IMR-90 (cell line): ENCODE results near the gene GTF2A1L. TPM values are rescaled to one million over a fixed set of nuclear protein-coding genes. Genes with fewer than 3 reads are reported as not detected.

Experiments
- ATAC-seq: fragments of 200-7000 bp; cut with Tn5 transposase; 2 replicates; pipeline ENCODE4 v1.9.1; 2020; ENCODE audit warnings: low read depth, mild to moderate bottlenecking, moderate library complexity
- BruUV-seq: library from RNA; stranded (reverse); fragments of 400-500 nt; replicated peaks from 2 replicates; lab custom pipeline; 2021; lab: Mats Ljungman, UMichigan
- CTCF ChIA-PET: fragments of 300-600 bp; formaldehyde crosslinking; extraction: SDS; loops from one replicate; lab custom pipeline; 2021; ENCODE audit warnings: antibody characterized with exemption; lab: Yijun Ruan, JAX
- POLR2A ChIA-PET: fragments of 300-600 bp; sonication (Branson Sonifier 250); formaldehyde crosslinking; loops from one replicate; lab custom pipeline; 2022; ENCODE audit warnings: antibody characterized with exemption; ENCODE audit not compliant: unreplicated experiment; lab: Charles Lee
- DNase-seq: peaks from one replicate; pipeline ENCODE4 v3.0.0; 2013
- H2AFZ ChIP-seq: replicated peaks from 2 replicates; pipeline ENCODE3; 2013; ENCODE audit warnings: low read length, mild to moderate bottlenecking; ENCODE audit not compliant: poor library complexity
- H2AK5ac ChIP-seq: 2 replicates; pipeline ENCODE4 v1.6.1; 2013; ENCODE audit warnings: low read depth, low read length, inconsistent platforms
- H2AK9ac ChIP-seq: replicated peaks from 2 replicates; pipeline ENCODE3; 2013; ENCODE audit warnings: mild to moderate bottlenecking, low read depth, low read length, moderate library complexity; ENCODE audit not compliant: poor library complexity
- H2BK120ac ChIP-seq: 2 replicates; pipeline ENCODE4 v1.6.1; 2013; ENCODE audit warnings: low read depth, low read length, inconsistent platforms
- H2BK15ac ChIP-seq: 3 replicates; pipeline ENCODE4 v1.6.1; 2013; ENCODE audit warnings: low read depth, low read length, inconsistent platforms
- H2BK20ac ChIP-seq: 2 replicates; pipeline ENCODE4 v1.6.1; 2013; ENCODE audit warnings: low read depth, mild to moderate bottlenecking, inconsistent platforms, low read length, moderate library complexity
- H2BK5ac ChIP-seq: 2 replicates; pipeline ENCODE4 v1.6.1; 2013; ENCODE audit warnings: mild to moderate bottlenecking, low read depth, low read length, inconsistent platforms; ENCODE audit not compliant: poor library complexity, severe bottlenecking
- H3K14ac ChIP-seq: replicated peaks from 2 replicates; pipeline ENCODE4 v1.6.1; 2013; ENCODE audit warnings: low read depth, low read length, inconsistent platforms
- H3K18ac ChIP-seq: 2 replicates; pipeline ENCODE4 v1.6.1; 2013; ENCODE audit warnings: low read depth, low read length, control low read depth
- H3K23ac ChIP-seq: 2 replicates; pipeline ENCODE4 v1.6.1; 2013; ENCODE audit warnings: low read depth, low read length, inconsistent platforms
- H3K27ac ChIP-seq: 2 replicates; pipeline ENCODE4 v1.5.1; 2013; ENCODE audit warnings: mild to moderate bottlenecking, control low read depth, low read length; ENCODE audit not compliant: insufficient read depth
- H3K27me3 ChIP-seq: 2 replicates; pipeline ENCODE4 v1.6.1; 2013; ENCODE audit warnings: low read length; ENCODE audit not compliant: control insufficient read depth, insufficient read depth
- H3K36me3 ChIP-seq: 2 replicates; pipeline ENCODE4 v1.6.1; 2013; ENCODE audit warnings: low read length, mixed read lengths; ENCODE audit not compliant: control insufficient read depth, insufficient read depth
- H3K4ac ChIP-seq: 2 replicates; pipeline ENCODE4 v1.6.1; 2013; ENCODE audit warnings: low read depth, low read length, inconsistent platforms
- H3K4me1 ChIP-seq: 2 replicates; pipeline ENCODE4 v1.6.1; 2013; ENCODE audit warnings: low read length, mixed read lengths; ENCODE audit not compliant: control insufficient read depth, insufficient read depth
- H3K4me2 ChIP-seq: 2 replicates; pipeline ENCODE4 v1.6.1; 2013; ENCODE audit warnings: low read depth, mild to moderate bottlenecking, control low read depth, low read length, moderate library complexity
- H3K4me3 ChIP-seq: 2 replicates; pipeline ENCODE4 v1.5.1; 2013; ENCODE audit warnings: low read depth, mild to moderate bottlenecking, control low read depth, low read length, moderate library complexity; ENCODE audit not compliant: insufficient read depth
- H3K56ac ChIP-seq: 2 replicates; pipeline ENCODE4 v1.6.1; 2013; ENCODE audit warnings: low read length, inconsistent platforms; ENCODE audit not compliant: insufficient read depth; ENCODE audit errors: extremely low read depth
- H3K79me1 ChIP-seq, 2 experiments: 2 replicates each; pipeline ENCODE4 v1.6.1; 2013; ENCODE audit warnings: low read length in 2 of 2, inconsistent platforms in 1 of 2, low read depth in 1 of 2
- H3K9ac ChIP-seq: 2 replicates; pipeline ENCODE4 v1.6.1; 2013; ENCODE audit warnings: low read depth, low read length, control low read depth
- H3K9me1 ChIP-seq: 2 replicates; pipeline ENCODE4 v1.6.1; 2013; ENCODE audit warnings: low read length, inconsistent platforms; ENCODE audit not compliant: insufficient read depth
- H3K9me3 ChIP-seq: 2 replicates; pipeline ENCODE4 v1.6.1; 2013; ENCODE audit warnings: low read length; ENCODE audit not compliant: control insufficient read depth, insufficient read depth
- H4K20me1 ChIP-seq: 2 replicates; pipeline ENCODE4 v1.6.1; 2013; ENCODE audit warnings: low read length, inconsistent platforms; ENCODE audit not compliant: insufficient read depth
- H4K5ac ChIP-seq: 2 replicates; pipeline ENCODE4 v1.6.1; 2013; ENCODE audit warnings: mild to moderate bottlenecking, low read depth, low read length, control low read depth
- H4K8ac ChIP-seq, 2 experiments: 2 replicates each; pipeline ENCODE4 v1.6.1; 2013; ENCODE audit warnings: low read depth in 2 of 2, low read length in 2 of 2, control low read depth in 1 of 2, inconsistent platforms in 1 of 2
- H4K91ac ChIP-seq: 2 replicates; pipeline ENCODE4 v1.6.1; 2013; ENCODE audit warnings: low read depth, low read length, inconsistent platforms; ENCODE audit not compliant: insufficient read depth
- BHLHE40 ChIP-seq: fragments of 150-350 bp; IDR thresholded peaks from 2 replicates; pipeline ENCODE4 v1.6.1; 2016; ENCODE audit warnings: mild to moderate bottlenecking, low read depth, low read length
- CEBPB ChIP-seq: IDR thresholded peaks from 2 replicates; pipeline ENCODE4 v1.6.1; 2012; ENCODE audit warnings: low read depth, low read length, improper control_type of control experiment
- CHD1 ChIP-seq: IDR thresholded peaks from 2 replicates; pipeline ENCODE4 v1.6.1; 2012; ENCODE audit warnings: low read depth, low read length, improper control_type of control experiment
- FOS ChIP-seq: fragments of 150-350 bp; IDR thresholded peaks from 2 replicates; pipeline ENCODE4 v1.6.1; 2016; ENCODE audit warnings: low read depth, low read length
- MXI1 ChIP-seq: IDR thresholded peaks from 2 replicates; pipeline ENCODE4 v1.6.1; 2012; ENCODE audit warnings: low read depth, mild to moderate bottlenecking, low read length, moderate library complexity, borderline replicate concordance
- NFE2L2 ChIP-seq: fragments of 150-350 bp; IDR thresholded peaks from 2 replicates; pipeline ENCODE4 v1.6.1; 2016; ENCODE audit warnings: low read depth, mild to moderate bottlenecking, low read length
- POLR2A ChIP-seq: IDR thresholded peaks from 2 replicates; pipeline ENCODE4 v1.6.1; 2012; ENCODE audit warnings: mild to moderate bottlenecking, low read depth, low read length
- RAD21 ChIP-seq: IDR thresholded peaks from 2 replicates; pipeline ENCODE4 v1.6.1; 2012; ENCODE audit warnings: low read length, improper control_type of control experiment
- RCOR1 ChIP-seq: IDR thresholded peaks from 2 replicates; pipeline ENCODE4 v1.6.1; 2012; ENCODE audit warnings: mild to moderate bottlenecking, low read length, improper control_type of control experiment; ENCODE audit not compliant: insufficient replicate concordance
- RFX5 ChIP-seq: IDR thresholded peaks from 2 replicates; pipeline ENCODE4 v1.8.0; 2012; ENCODE audit warnings: low read depth, mild to moderate bottlenecking, low read length, moderate library complexity
- WGBS, 2 experiments: methylation state at CpG; one replicate each; pipeline versions ENCODE4 v1.1.5 to v1.1.7; 2013; ENCODE audit warnings: missing lambda C conversion rate in 2 of 2; ENCODE audit not compliant: insufficient read length in 1 of 2; ENCODE audit errors: extremely low coverage in 2 of 2; 5-methylcytosine and 5-hydroxymethylcytosine counted together
- dilution Hi-C: fragments of 300-500 bp; cut with HindIII; formaldehyde crosslinking; loops from one replicate; pipeline ENCODE4 v1.14.3; 2018; ENCODE audit warnings: low sequenced_read_pairs; ENCODE audit not compliant: unreplicated experiment
- in situ Hi-C: fragments of 300-500 bp; cut with MboI; formaldehyde crosslinking; loops from 3 replicates; pipeline ENCODE4 v1.14.3; 2019; ENCODE audit warnings: low sequenced_read_pairs, inconsistent platforms, mixed read lengths
- intact Hi-C: fragments of 100-400 bp; cut with micrococcal nuclease; formaldehyde crosslinking; loops from 2 replicates; pipeline ENCODE4 v1.10.0; 2022
- polyA plus RNA-seq, 3 experiments: library from polyadenylated mRNA; depleted of rRNA; stranded (reverse); fragments of >200 nt; gene quantifications; 2 replicates each; pipeline ENCODE4 v1.2.3, GENCODE V29; 2012; ENCODE audit warnings: low replicate concordance in 1 of 3
- total RNA-seq: library from RNA; depleted of rRNA; stranded (reverse); fragments of >200 nt; gene quantifications from 2 replicates; pipeline ENCODE4 v1.2.3, GENCODE V29; 2012
- TF ChIP-seq, protein P1 (sequence below): fragments of 150-350 bp; IDR thresholded peaks from 2 replicates; pipeline ENCODE4 v1.6.1; 2016; ENCODE audit warnings: low read depth, mild to moderate bottlenecking, low read length, moderate library complexity, borderline replicate concordance
- TF ChIP-seq, protein P2 (sequence below): conservative IDR thresholded peaks from 2 replicates; pipeline ENCODE4 v1.5.1; 2012; ENCODE audit warnings: mild to moderate bottlenecking, low read depth, low read length, improper control_type of control experiment

GTF2A1L gene
- total and polyA plus RNA-seq, 2 of the 4 experiments (the other 2 are of a cell fraction), result not detected

DNA sequence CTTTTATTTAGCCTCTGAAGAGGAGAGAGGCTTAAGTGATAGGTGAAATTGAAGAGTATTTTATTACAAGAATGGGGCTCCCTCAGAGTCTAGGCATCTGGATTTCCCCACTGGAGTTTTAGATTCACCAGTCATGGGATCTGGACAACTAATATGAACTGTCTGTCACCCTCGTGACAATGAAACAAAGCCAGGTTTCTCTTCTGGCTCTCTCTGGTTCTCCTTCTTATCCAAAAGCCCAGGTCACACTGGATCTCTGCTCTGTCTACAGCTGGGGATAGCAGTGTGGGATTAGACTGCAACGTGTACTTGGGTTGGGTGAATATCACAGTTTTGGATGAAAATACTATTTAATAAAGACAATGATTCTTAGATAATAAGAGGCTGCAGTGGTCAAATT, 106.6 kb downstream of the GTF2A1L start:
- Histone ChIP-seq H2BK120ac (peak overlapping the region; percentile 86), H2BK20ac (peak overlapping the region; percentile 93), H2BK5ac (no peak overlapping the region), H3K18ac (peak overlapping the region; percentile 96), H3K4me2 (no peak overlapping the region), H3K79me1 (no peaks in the 10 kb centered on the region), H3K9me3 (no peaks in the 10 kb centered on the region), H2BK15ac (peak overlapping the region; percentile 43; the same call in 1 of the 3 replicates), H4K5ac (peak overlapping the region; percentile 87), H3K4me1 (peaks cover 20% of the 10 kb centered on the region), H3K23ac (no peak overlapping the region), H3K4me3 (no peak overlapping the region), H3K4ac (peak overlapping the region; percentile 61), H3K9ac (no peak overlapping the region), H2AFZ (no peak overlapping the region), H3K56ac (no peak overlapping the region; the same call in 1 of the 2 replicates), H2AK9ac (no peak overlapping the region), H3K9me1 (no peaks in the 10 kb centered on the region), H2AK5ac (peak overlapping the region; percentile 27; the same call in 1 of the 2 replicates), H3K14ac (peak overlapping the region; percentile 87), H3K27ac (peak overlapping the region; percentile 67; the same call in 1 of the 2 replicates), H4K20me1 (no peaks in the 10 kb centered on the region), H4K91ac (peak overlapping the region; percentile 79), H4K8ac (peak overlapping the region in 1 of 2 experiments; percentile 68; a peak in 2 of 4 replicates), H3K36me3 (no peaks in the 10 kb centered on the region), H3K27me3 (no peaks in the 10 kb centered on the region)
- DNase-seq (no peak), ATAC-seq (no peak)
- TF ChIP-seq NFE2L2 (no peak), BHLHE40 (no peak), MXI1 (no peak), RAD21 (no peak), RFX5 (no peak), CHD1 (no peak), POLR2A (no peak), FOS (no peak), CEBPB (no peak), RCOR1 (no peak)
- TF ChIP-seq, protein P1, sequence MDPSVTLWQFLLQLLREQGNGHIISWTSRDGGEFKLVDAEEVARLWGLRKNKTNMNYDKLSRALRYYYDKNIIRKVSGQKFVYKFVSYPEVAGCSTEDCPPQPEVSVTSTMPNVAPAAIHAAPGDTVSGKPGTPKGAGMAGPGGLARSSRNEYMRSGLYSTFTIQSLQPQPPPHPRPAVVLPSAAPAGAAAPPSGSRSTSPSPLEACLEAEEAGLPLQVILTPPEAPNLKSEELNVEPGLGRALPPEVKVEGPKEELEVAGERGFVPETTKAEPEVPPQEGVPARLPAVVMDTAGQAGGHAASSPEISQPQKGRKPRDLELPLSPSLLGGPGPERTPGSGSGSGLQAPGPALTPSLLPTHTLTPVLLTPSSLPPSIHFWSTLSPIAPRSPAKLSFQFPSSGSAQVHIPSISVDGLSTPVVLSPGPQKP, result no peak
- TF ChIP-seq, protein P2, sequence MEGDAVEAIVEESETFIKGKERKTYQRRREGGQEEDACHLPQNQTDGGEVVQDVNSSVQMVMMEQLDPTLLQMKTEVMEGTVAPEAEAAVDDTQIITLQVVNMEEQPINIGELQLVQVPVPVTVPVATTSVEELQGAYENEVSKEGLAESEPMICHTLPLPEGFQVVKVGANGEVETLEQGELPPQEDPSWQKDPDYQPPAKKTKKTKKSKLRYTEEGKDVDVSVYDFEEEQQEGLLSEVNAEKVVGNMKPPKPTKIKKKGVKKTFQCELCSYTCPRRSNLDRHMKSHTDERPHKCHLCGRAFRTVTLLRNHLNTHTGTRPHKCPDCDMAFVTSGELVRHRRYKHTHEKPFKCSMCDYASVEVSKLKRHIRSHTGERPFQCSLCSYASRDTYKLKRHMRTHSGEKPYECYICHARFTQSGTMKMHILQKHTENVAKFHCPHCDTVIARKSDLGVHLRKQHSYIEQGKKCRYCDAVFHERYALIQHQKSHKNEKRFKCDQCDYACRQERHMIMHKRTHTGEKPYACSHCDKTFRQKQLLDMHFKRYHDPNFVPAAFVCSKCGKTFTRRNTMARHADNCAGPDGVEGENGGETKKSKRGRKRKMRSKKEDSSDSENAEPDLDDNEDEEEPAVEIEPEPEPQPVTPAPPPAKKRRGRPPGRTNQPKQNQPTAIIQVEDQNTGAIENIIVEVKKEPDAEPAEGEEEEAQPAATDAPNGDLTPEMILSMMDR, result no peak
- CTCF ChIA-PET, result no interaction called here
- in situ Hi-C loops, result no loop called here
- whole genome bisulfite sequencing, 2 experiments, result no CpG with 5 or more reads among the region's 2 CpGs
- dilution Hi-C loops, result no loop called here
- BruUV-seq, result no TSS peak
- POLR2A ChIA-PET, result no interaction called here
- intact Hi-C loops, result loop anchor here (10.0 kb wide), 1 partner anchor 521 kb away; no protein-coding TSS in a partner anchor
